HG02852 (cell line): ENCODE results near the gene STRN.
"Not testable (repeated sequence)": the region's sequence is repeated elsewhere in the genome, so short reads cannot be mapped to it uniquely, and the experiment has no call there.

ENCODE experiments used
- ATAC-seq: cut with Tn5 transposase; IDR thresholded peaks from one replicate; pipeline ENCODE4 v1.9.1; 2021; ENCODE audit warnings: mild to moderate bottlenecking, moderate library complexity; ENCODE audit not compliant: unreplicated experiment

Gene STRN

DNA sequence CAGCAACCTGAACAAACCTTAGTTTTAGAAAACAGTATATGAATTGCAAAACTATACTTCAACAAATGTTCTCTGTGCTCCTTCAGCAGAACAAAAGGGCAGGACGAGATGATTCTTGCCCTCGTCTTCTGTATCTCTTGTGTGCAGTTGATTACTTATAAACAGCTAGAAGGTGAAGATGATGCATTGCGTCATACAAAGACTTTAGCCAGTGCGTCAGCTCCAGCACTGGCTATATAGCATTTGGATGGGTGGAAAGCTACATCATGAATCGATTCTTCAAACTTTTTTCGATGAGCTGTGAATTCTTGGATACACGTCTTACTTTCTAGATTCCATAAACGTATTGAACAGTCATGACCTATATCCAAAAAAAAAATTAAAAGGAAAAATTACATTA lies 117.1 kb downstream of the STRN start:
- ATAC-seq = no peak

DNA sequence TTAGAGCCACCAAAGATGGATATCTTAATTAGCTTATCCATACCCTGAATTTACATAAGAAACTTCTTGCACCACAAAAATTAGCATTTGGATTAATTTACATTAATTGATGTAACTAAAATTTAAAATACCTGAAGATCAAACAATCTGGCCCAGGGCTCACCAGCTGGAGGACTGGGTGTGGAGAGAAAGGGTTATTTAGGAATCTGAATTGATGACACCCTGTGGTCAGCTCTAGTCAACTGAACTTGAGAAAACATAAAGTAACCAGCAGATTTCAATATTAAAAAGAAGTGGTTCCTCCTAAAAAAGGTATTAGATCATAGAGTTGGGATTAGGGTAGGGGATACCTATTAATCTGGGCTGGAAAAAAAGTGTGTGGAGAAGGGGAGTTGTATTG lies 122.5 kb downstream of the STRN start:
- ATAC-seq = no peak

DNA sequence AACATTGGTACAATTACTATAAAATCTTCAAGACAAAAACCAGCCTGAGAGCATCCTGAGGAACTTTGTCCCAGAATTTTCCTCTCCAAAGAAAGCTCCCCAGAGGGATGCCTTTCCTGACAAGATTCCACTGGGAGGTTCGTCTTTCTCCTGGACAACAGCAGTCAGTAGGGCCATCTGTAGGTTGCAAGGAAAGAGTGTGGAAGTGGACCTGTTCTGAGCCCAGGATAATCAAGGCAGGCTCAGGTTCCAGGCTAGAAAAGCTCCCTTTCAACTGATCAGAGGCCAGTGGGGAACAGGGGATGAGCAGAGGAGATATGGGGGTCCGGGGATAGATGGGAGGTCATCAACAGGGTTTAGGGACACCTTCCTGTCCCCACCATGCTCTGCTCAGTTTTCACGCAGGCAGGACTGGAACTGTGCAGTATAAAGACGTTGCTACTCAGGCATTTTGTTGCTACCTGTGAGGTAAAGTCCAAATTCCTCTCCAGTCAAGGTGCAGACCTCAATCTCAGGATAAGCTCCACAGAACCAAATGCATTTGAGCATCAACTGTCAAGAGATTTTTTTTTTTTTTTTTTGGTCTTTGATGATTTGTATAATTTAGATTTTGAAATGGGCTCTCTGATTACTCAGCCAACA lies 126.2 kb downstream of the STRN start:
- ATAC-seq = no peak

DNA sequence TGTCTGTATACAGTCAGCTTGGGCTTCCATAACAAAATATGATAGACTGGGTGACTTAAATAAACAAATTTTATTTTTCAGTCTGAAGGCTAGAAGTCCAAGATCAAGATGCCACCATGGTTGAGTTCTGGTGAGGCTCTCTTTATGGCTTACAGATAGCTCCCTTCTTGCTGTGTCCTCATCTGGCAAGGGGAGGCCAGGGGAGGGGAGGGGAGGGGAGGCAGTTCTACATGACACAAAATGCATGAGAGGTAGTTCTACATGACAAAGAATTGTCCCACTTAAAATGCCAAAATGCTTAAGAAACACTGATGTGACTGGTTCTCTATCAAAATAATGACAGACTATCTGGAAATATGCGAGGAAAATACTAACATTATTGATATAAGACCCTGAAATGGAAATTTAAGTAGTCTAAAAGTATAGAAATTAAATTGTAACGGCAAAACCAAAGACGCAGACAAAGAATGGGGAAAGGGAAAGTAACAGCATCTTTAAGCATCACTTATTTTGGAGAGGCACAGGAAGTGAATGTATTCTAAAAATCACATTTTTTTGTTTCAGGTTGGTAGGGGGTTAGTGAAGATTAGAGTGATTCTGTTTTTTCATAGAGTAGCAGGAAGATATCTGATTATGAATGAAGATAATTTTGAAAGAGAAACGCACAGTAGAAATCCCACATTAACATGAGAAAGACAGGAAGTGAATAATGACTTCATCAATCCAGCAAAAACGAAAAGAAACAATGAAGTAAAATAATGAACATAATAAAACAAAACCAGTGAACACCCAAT lies 131.4 kb downstream of the STRN start:
- ATAC-seq = no peak

DNA sequence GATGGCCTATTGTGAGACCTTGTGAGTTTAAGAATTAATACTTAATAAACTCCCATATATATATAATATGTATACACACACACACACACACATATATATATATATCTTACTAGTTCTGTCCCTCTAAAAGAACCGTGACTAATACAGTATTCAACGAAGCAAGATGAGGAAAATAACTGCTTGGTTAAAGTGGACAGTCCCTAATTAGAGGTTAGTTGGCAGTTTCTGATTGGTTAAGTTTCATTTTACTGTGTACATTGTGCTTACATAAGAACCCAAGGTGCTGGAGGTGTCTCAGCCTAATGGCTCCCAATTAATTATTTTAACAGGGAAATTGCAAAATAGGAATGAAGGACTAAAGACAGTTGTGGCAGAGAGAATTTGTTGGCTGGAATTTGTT lies 132.1 kb downstream of the STRN start:
- no peak for ATAC-seq

DNA sequence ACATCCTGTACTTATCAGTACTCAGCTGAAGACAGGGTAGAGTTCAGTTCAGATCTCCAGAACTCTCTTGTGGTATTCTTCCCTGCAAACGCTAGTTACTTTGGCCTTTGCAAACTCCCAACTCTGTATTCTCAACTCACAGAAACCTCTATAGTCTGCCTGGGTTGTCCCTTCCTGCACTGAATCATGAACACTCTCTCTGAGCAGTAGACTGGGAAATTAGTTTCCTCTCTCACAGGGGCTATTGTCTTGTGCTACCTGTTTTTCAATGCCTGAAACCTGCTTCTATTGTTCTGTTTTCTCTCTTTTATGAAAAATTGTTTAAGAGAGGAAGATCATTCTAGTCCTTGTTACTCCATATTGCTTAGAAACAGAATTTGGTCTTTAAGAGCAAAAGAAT lies 135.2 kb downstream of the STRN start:
- ATAC-seq = no peak

DNA sequence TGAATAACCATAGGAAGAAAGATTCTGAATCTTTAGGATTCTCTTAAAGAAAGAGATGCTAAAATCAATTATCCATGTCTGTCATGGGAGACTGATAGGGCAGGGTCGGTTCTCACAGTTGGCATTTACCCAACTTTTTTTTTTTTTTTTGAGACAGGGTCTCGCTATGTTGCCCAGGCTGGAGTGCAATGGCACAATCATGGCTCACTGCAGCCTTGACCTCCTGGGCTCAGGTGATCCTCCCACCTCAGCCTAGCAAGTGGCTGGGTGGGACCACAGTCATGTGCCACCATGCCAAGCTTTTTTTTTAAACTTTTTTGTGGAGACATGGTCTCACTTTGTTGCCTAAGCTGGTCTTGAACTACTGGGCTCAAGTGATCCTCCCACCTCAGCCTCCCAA lies 141.7 kb downstream of the STRN start:
- not testable (repeated sequence) for ATAC-seq

DNA sequence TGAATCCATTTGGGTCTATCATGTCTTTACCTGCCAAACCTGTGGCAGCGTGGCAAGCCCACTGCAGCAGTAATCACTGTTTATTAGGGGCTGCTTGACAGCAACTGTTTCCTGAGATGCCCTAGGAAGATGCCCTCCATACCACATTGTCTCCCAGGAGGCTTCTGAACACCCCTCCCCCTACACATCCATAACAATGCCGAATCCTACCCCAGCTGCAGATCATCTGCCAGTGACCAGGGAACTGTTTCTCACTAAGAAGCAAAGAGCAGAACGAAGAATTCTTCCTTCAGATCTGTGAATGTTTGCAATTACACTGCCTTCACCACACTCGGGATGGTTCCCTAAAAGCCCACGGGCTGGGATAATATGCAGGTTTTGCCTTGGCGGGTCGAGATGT lies 142.1 kb downstream of the STRN start:
- ATAC-seq = no peak

DNA sequence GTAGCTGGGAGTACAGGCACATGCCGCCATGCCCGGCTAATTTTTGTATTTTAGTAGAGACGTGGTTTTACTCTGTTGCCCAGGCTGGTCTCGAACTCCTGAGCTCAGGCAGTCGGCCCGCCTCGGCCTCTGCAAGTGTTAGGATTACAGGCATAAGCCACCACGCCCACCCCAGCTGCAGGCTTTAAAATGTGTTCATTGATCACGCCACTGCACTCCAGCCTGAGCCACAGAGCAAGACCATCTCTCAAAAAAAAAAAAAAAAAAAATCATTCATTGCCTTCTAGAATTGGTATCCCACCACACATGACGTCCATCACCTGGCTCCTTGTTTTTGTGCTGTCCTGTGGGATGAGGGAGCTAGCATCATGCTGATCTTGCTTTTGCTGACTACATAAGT lies 142.5 kb downstream of the STRN start:
- no peak for ATAC-seq

DNA sequence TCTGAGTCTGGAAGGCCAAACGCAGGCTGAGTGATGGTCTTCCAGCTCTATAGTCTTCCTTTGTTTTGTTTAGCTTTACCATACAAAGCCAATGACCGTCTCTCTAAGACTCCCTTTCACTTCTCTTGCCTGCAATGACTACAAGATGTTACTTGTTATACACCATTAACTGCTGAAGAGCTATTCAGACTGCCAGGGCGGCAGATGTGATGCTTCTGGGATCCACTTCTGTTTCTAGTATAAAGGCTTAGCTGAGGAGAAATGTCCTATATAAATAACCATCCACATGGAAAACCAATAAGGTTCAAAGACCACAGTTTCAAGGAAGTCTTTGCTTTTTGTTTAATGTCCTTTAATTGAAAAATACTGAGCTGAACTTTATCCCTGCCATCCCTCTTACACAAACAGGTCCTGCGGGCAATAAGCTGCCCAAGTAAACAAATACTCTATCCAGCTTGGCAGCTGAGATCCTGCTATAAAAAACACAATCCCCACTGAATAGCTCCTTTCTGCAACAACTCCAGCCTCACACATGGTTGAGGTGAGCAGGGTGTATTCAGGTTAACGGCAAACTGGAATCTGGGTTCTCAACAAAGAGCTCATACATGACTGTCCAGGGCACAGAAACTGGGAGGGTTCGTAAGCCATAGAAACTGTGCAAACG lies 145.3 kb downstream of the STRN start:
- ATAC-seq = no peak

DNA sequence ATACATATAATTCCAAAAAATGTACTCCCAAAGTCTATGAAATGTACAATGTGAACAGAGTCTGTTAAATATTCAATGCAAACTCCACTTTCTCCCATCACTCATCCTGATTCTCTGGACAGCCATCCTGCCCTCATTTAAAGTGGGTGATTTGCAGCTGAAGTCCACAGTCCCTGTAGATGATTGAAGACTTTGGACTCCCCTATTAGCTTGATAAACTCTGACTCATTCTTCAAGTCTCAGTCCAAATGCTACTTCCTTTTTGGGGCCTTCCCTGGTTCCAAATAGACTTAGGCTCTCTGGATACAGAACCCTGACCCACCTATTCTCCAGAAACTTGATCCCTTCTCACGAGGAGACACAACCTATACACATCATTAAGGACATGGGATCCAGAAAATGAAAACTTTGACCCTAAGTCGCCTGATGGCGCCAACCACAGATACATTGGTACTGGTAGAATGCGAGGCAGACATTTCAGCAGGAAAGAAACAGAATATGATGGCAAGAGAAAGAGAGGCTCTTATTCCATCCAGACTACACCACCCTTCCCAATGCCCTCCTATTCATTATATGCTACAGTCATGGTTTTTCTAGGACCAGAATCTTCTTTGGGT lies 147.1 kb downstream of the STRN start:
- no peak for ATAC-seq

DNA sequence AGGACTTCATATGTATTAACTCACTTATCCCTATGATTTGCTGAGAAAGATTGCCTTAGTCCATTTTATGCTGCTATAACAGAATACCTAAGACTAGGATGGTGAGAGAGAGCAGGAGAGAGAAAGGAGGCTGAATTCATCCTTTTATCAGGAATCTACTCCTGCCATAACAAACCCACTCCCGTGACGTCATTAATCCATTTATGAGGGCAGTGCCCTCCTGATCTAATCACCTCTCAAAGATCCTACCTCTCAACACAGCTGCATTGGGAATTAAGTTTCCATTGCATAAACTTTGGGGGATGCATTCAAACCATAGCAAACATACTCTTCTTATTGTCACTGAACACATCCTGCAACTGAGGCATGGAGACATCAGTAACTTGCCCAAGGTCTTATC lies 147.8 kb downstream of the STRN start:
- no peak for ATAC-seq

DNA sequence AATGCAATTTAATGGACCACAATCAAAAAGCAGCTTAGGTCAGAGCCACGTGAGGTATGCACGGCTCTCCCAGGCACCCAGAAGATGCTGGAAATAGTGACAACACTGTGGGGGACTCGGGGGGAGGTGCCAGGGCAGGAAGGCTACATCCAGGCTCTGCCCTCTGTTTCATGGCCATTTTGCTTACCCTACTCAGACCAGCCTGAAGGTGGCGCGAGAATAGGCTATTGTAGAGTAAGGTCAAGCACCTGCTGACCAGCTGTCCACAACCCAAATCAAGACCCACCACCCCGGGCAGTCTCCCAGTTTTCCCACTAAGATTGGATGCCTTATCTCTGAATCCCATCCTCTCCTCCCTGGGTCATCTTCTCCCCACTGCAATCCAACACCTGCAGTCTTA lies 154.1 kb downstream of the STRN start:
- no peak for ATAC-seq

DNA sequence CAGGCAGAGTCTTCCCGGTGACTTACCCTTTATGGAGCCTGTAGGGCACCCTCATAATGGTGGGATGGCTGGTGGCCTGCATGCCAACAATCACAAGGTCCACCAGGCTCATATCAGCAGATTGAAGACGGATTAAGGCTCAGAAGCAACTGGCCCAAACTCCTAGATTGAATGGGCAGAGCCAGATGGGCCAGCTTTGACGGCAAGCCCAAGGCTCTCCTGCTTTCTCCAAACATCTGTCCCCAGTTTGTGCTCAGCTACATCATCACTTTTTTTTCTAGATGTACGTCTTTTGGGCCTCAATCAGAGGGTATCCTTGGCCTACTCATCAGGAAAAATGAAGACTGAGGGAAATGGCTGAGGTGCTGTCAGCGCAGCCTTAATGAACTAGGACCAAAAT lies 155.3 kb downstream of the STRN start:
- ATAC-seq = no peak

DNA sequence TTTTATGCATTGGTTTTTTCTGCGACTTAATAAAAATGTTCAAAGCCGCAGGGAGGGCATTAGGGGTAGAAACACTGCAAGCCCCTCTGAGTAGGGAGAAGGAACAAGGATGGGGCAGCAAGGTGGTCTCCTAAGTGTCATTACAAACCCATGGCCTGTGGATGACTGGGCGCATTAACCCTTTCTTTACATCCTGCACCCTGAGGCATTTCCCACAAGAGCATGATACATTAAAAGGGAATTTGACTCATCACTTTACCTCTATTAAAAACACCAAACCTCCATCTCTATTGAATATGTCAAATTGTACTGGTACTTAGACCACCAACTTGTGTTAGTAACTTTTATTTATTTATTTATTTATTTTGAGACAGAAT lies 157.3 kb downstream of the STRN start:
- no peak for ATAC-seq

DNA sequence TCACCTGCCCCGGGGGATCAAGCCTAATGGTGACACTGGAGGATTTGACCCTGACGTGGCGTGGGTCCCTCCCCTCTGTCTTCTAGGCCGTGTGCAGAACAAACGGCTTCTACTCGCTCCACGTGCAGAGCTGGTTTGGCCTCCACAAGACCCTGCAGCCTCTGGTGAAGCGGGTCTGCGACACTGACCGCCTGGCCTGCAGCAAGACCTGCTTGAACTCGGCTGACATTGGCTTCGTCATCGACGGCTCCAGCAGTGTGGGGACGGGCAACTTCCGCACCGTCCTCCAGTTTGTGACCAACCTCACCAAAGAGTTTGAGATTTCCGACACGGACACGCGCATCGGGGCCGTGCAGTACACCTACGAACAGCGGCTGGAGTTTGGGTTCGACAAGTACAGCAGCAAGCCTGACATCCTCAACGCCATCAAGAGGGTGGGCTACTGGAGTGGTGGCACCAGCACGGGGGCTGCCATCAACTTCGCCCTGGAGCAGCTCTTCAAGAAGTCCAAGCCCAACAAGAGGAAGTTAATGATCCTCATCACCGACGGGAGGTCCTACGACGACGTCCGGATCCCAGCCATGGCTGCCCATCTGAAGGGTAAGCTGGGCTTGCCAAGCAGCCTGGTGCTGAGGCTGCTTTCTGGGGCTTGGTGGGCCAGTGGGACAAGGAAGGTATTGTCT lies 157.8 kb downstream of the STRN start:
- no peak for ATAC-seq

DNA sequence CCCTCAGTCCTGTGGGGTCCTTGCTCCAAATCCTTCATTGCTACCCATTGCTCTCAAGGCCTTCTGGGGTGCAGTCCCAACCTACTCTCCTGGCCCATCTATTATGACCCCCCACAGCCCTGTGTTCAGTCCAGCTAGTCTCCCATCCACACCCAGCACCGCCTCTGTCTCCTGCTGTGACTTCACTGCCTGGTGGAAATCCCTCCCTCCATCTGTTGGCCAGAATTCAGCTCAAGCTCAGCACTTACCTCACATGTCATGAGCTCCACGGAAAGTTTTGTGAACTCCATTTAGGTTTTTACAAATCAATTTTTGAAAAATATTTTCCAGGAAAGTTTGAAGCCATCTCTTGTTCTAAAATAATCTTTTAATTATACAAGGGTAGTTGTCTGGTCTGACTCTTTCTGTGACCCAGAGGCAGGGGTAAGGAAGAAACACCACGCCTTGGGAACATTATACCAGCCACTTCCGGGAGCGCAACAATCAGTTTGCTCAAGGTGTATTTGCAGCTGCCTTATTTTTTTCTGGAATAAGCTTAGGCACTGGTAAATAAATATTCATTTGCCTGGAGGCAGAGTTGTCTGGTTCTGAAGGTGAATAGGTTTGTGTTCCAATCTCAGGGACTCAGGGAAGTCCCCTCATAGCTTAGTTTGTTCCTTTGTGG lies 159.0 kb downstream of the STRN start:
- no peak for ATAC-seq

DNA sequence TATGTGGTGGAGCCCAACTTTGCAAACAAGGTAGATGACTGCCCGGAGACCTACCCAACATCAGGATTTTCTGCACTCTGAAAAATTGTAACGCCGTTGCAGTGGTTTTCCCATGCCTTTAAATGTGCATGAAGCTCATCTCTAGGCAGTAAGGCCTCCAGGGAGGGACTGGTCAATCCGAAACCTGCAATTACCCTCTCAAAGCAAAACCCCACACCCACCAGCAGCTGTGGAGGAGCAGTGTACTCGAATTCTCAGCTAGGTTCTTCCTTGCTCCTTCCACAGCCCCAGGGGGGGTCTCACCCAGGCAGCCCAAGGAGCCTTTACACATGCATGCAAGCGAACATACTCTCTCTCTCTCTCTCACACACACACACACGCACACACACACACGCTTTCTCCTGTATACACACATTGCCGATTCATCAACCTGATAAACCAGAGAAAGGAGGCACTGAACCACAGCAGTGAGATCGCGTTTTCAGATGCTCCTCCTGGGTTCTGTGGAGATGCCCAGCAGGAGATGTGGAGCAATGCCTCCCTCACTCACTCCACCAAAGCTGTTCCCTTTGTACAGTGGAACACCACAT lies 160.6 kb downstream of the STRN start:
- ATAC-seq = no peak

DNA sequence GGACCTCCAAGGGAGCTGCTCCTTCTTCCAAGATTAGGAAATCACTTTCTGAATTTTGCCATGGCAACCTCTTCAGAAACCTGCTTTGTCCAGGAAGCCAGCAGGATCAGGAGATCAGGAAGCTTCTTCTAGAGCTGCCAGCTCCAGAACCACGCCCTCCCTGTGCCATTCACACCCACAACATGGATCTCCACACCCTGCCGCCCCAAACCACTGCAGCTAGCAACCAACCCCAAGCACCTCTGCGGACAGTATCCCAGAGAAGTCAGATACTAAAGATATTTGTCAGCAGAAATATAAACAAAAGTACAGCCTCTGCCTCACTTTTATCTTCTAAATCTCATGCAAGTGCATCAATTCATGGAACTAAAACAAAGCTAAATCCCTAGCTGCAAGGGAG lies 163.4 kb downstream of the STRN start:
- no peak for ATAC-seq

DNA sequence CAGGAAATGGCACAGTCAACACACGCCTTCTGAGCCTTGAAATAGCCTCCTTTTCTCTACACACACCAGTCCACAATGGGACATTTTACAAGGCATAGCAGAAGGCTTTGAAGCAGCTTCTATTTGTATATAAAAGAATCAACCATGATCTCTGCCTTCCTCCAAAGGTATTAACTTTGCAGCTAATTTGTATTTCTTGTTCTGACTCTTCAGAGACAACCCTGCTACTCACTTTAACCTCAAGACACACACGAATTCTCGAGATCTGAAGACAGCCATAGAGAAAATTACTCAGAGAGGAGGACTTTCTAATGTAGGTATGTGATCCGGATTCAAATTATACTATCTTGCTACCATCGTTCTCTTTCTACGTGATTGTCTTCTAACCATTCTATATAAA lies 165.2 kb downstream of the STRN start:
- ATAC-seq = no peak
